Amniotic stem cell (primary cell): ENCODE data around the gene CDC123.

Experiments used
- DNase-seq: peaks from one replicate; lab custom pipeline; 2025; lab: John Stamatoyannopoulos, UW

Gene CDC123

GRCh38 chr10:12299222-12299965 is 103.4 kb downstream of the CDC123 start:
- no peak for DNase-seq
